Lower lobe of right lung (tissue), 2 donors: ENCODE data around the gene STK32B. TPM values are rescaled to one million over a fixed set of nuclear protein-coding genes. Genes with fewer than 3 reads are reported as not detected.

ENCODE experiments used
- ATAC-seq, 2 donors: fragments of 200-7000 bp; cut with Tn5 transposase; one replicate each; pipeline ENCODE4 v1.9.1; 2020 to 2022; ENCODE audit warnings: mild to moderate bottlenecking in 2 of 2, moderate library complexity in 2 of 2
- DNase-seq: peaks from one replicate; pipeline ENCODE4 v3.0.0-alpha.2; 2020
- H3K27ac ChIP-seq: fragments of 200-600 bp; one replicate; pipeline ENCODE4 v1.8.0; 2022
- H3K27me3 ChIP-seq: fragments of 200-600 bp; one replicate; pipeline ENCODE4 v1.8.0; 2022; ENCODE audit warnings: low read depth
- H3K36me3 ChIP-seq: fragments of 200-600 bp; one replicate; pipeline ENCODE4 v1.8.0; 2022; ENCODE audit warnings: mild to moderate bottlenecking
- H3K4me1 ChIP-seq: fragments of 200-600 bp; one replicate; pipeline ENCODE4 v1.8.0; 2022
- H3K4me3 ChIP-seq: fragments of 200-600 bp; one replicate; pipeline ENCODE4 v1.8.0; 2022; ENCODE audit warnings: mild to moderate bottlenecking
- H3K9me3 ChIP-seq: fragments of 200-600 bp; one replicate; pipeline ENCODE4 v1.8.0; 2022
- intact Hi-C: fragments of 100-400 bp; cut with DNase I; formaldehyde crosslinking; loops from one replicate; pipeline ENCODE4 v1.11.0; 2022
- total RNA-seq: library from RNA; stranded (reverse); fragmentation: NEBNext Ultra II Directional; extraction: Animal tissue kit (Norgen Biotek cat#: 25700); gene quantifications from one replicate; pipeline ENCODE4 v1.2.1, GENCODE V29; 2021
- TF ChIP-seq, protein P1 (sequence below): fragments of 200-600 bp; IDR thresholded peaks from one replicate; pipeline ENCODE4 v1.8.0; 2022; ENCODE audit warnings: antibody characterized with exemption, mild to moderate bottlenecking
- donor health status: DM: no; HTN: yes; CAD: no; lungs with severe emphysema.

STK32B gene
- total RNA-seq, 1 donor from 2014 or later = 1.3 TPM

GRCh38 chr4:5373327-5373726 is 322.0 kb downstream of the STK32B start:
- Histone ChIP-seq H3K4me3 (no peak overlapping the region), H3K36me3 (no peaks in the 10 kb centered on the region), H3K27ac (no peak overlapping the region), H3K4me1 (no peaks in the 10 kb centered on the region), H3K27me3 (no peaks in the 10 kb centered on the region), H3K9me3 (no peaks in the 10 kb centered on the region)
- intact Hi-C loops = no loop called here
- DNase-seq (no peak), ATAC-seq (no peak)
- TF ChIP-seq, protein P1, sequence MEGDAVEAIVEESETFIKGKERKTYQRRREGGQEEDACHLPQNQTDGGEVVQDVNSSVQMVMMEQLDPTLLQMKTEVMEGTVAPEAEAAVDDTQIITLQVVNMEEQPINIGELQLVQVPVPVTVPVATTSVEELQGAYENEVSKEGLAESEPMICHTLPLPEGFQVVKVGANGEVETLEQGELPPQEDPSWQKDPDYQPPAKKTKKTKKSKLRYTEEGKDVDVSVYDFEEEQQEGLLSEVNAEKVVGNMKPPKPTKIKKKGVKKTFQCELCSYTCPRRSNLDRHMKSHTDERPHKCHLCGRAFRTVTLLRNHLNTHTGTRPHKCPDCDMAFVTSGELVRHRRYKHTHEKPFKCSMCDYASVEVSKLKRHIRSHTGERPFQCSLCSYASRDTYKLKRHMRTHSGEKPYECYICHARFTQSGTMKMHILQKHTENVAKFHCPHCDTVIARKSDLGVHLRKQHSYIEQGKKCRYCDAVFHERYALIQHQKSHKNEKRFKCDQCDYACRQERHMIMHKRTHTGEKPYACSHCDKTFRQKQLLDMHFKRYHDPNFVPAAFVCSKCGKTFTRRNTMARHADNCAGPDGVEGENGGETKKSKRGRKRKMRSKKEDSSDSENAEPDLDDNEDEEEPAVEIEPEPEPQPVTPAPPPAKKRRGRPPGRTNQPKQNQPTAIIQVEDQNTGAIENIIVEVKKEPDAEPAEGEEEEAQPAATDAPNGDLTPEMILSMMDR = no peak

- H3K27me3 ChIP-seq = no peaks in the 10 kb centered on the region
- ATAC-seq (no peak), DNase-seq (no peak)
- no peaks in the 10 kb centered on the region for H3K9me3 ChIP-seq
- intact Hi-C loops = no loop called here
- TF ChIP-seq, protein P1 = no peak
- no peak overlapping the region for H3K4me3 ChIP-seq
- H3K27ac ChIP-seq = no peak overlapping the region
- H3K4me1 ChIP-seq = no peaks in the 10 kb centered on the region
- H3K36me3 ChIP-seq = no peaks in the 10 kb centered on the region
Measured at GRCh38 chr4:5374592-5374991, 323.3 kb downstream of the STK32B start.

- no peaks in the 10 kb centered on the region for H3K36me3 ChIP-seq
- no peaks in the 10 kb centered on the region for H3K27me3 ChIP-seq
- DNase-seq (no peak), ATAC-seq (no peak)
- no peak overlapping the region for H3K4me3 ChIP-seq
- intact Hi-C loops = no loop called here
- H3K9me3 ChIP-seq = no peaks in the 10 kb centered on the region
- H3K4me1 ChIP-seq = no peaks in the 10 kb centered on the region
- TF ChIP-seq, protein P1 = no peak
- no peak overlapping the region for H3K27ac ChIP-seq
Measured at GRCh38 chr4:5374994-5375393, 323.7 kb downstream of the STK32B start.

DNA sequence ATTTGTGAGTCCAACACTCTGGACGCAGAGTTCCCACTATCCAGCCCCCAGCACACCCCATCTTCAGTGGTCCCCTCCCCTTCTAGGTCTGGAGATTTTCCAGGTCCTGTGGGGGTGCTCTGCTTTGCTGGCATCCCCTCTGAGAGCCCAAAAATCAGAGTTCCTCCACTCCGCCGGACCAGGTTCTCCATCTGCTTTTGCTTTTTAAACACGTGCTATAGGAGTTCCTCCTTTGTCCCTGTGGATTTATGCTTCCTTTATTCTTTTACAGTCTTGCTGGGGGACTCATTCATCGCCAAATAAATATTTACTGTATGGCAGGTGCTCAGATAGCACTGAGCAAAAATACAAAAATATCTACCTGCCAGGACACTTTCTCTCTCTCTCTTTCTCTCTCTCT is 324.7 kb downstream of the STK32B start:
- H3K9me3 ChIP-seq = no peaks in the 10 kb centered on the region
- DNase-seq (no peak), ATAC-seq (no peak)
- no peak overlapping the region for H3K4me3 ChIP-seq
- H3K4me1 ChIP-seq = no peaks in the 10 kb centered on the region
- no peak overlapping the region for H3K27ac ChIP-seq
- no peaks in the 10 kb centered on the region for H3K27me3 ChIP-seq
- H3K36me3 ChIP-seq = no peaks in the 10 kb centered on the region
- intact Hi-C loops = no loop called here
- TF ChIP-seq, protein P1 = no peak

DNA sequence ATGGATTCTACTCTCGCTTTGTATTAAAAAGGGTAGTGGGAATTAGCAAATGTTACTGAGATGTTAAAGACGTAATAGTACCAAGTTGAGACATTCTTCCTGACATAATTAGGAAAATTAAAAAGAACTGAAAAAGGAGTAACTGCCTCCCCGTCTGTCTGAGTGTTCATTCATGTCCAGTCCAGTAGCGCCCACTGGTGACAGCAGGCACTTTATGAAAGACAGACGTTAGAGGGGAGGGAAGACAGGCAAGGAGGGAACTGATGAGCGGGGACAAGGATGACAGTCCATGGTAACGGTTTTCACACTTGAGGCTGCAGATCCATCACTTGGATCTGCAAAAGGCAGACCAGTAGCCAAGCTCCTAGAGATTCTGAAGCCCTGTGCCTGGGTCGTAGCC is 326.7 kb downstream of the STK32B start:
- intact Hi-C loops = no loop called here
- H3K27ac ChIP-seq = no peak overlapping the region
- DNase-seq (no peak), ATAC-seq (no peak)
- no peaks in the 10 kb centered on the region for H3K9me3 ChIP-seq
- no peaks in the 10 kb centered on the region for H3K27me3 ChIP-seq
- no peak overlapping the region for H3K4me3 ChIP-seq
- no peaks in the 10 kb centered on the region for H3K4me1 ChIP-seq
- TF ChIP-seq, protein P1 = no peak
- H3K36me3 ChIP-seq = no peaks in the 10 kb centered on the region

- no peaks in the 10 kb centered on the region for H3K4me1 ChIP-seq
- no peak for DNase-seq
- H3K27ac ChIP-seq = no peak overlapping the region
- no peaks in the 10 kb centered on the region for H3K27me3 ChIP-seq
- ATAC-seq = no peak
- intact Hi-C loops = no loop called here
- H3K4me3 ChIP-seq = no peak overlapping the region
- H3K36me3 ChIP-seq = no peaks in the 10 kb centered on the region
- TF ChIP-seq, protein P1 = no peak
- no peaks in the 10 kb centered on the region for H3K9me3 ChIP-seq
Measured at GRCh38 chr4:5379895-5380294, 328.6 kb downstream of the STK32B start.
